ENCODE measurements around the gene AFP. TPM values are rescaled to one million over a fixed set of nuclear protein-coding genes. Genes with fewer than 3 reads are reported as not detected.

Gene AFP
- total RNA-seq, 1 donor from 2014 or later, result not detected

GRCh38 chr4:73418677-73419076, 17.3 kb upstream of the AFP start:
- no peak for DNase-seq (ENCODE audit: extremely low spot score in 2 of 2)
- TF ChIP-seq POLR2A (IDR thresholded peaks at IDR 0.05) (no peak), POLR2AphosphoS5 (IDR thresholded peaks at IDR 0.05; ENCODE audit: insufficient read depth in 1 of 2, low read depth in 1 of 2) (no peak), CTCF (IDR thresholded peaks at IDR 0.05) (no peak)
- Histone ChIP-seq H3K4me3 (no peak overlapping the region), H3K9me3 (no peaks in the 10 kb centered on the region), H3K36me3 (no peaks in the 10 kb centered on the region), H3K27me3 (no peaks in the 10 kb centered on the region), H3K4me1 (no peaks in the 10 kb centered on the region), H3K27ac (no peak overlapping the region)
- intact Hi-C loops (cut with DNase I), result no loop called here

GRCh38 chr4:73419106-73420038, 16.6 kb upstream of the AFP start:
- DNase-seq (ENCODE audit: extremely low spot score in 2 of 2), result no peak
- H3K27ac ChIP-seq, result no peak overlapping the region
- H3K9me3 ChIP-seq, result no peaks in the 10 kb centered on the region
- TF ChIP-seq CTCF (IDR thresholded peaks at IDR 0.05), result no peak
- TF ChIP-seq POLR2A (IDR thresholded peaks at IDR 0.05), result no peak
- no peak for TF ChIP-seq POLR2AphosphoS5 (IDR thresholded peaks at IDR 0.05; ENCODE audit: insufficient read depth in 1 of 2, low read depth in 1 of 2)
- intact Hi-C loops (cut with DNase I), result no loop called here
- no peak overlapping the region for H3K4me3 ChIP-seq
- H3K36me3 ChIP-seq, result no peaks in the 10 kb centered on the region
- no peaks in the 10 kb centered on the region for H3K4me1 ChIP-seq
- no peaks in the 10 kb centered on the region for H3K27me3 ChIP-seq

- TF ChIP-seq POLR2AphosphoS5 (IDR thresholded peaks at IDR 0.05; ENCODE audit: insufficient read depth in 1 of 2, low read depth in 1 of 2), result no peak
- TF ChIP-seq CTCF (IDR thresholded peaks at IDR 0.05), result no peak
- no peak for TF ChIP-seq POLR2A (IDR thresholded peaks at IDR 0.05)
- intact Hi-C loops (cut with DNase I), result no loop called here
- H3K36me3 ChIP-seq, result no peaks in the 10 kb centered on the region
- no peaks in the 10 kb centered on the region for H3K4me1 ChIP-seq
- no peak overlapping the region for H3K4me3 ChIP-seq
- no peak overlapping the region for H3K27ac ChIP-seq
- no peaks in the 10 kb centered on the region for H3K27me3 ChIP-seq
- no peak for DNase-seq (ENCODE audit: extremely low spot score in 2 of 2)
- H3K9me3 ChIP-seq, result no peaks in the 10 kb centered on the region
Measured at GRCh38 chr4:73420615-73421014, 15.4 kb upstream of the AFP start.

GRCh38 chr4:73421708-73422457, 14.1 kb upstream of the AFP start:
- Histone ChIP-seq H3K9me3 (no peaks in the 10 kb centered on the region), H3K4me3 (no peak overlapping the region), H3K27me3 (no peaks in the 10 kb centered on the region), H3K4me1 (no peaks in the 10 kb centered on the region), H3K36me3 (no peaks in the 10 kb centered on the region), H3K27ac (no peak overlapping the region)
- no peak for DNase-seq (ENCODE audit: extremely low spot score in 2 of 2)
- intact Hi-C loops (cut with DNase I), result no loop called here
- TF ChIP-seq CTCF (IDR thresholded peaks at IDR 0.05) (no peak), POLR2AphosphoS5 (IDR thresholded peaks at IDR 0.05; ENCODE audit: insufficient read depth in 1 of 2, low read depth in 1 of 2) (no peak), POLR2A (IDR thresholded peaks at IDR 0.05) (no peak)

- DNase-seq (ENCODE audit: extremely low spot score in 2 of 2), result no peak
- Histone ChIP-seq H3K27me3 (no peaks in the 10 kb centered on the region), H3K36me3 (no peaks in the 10 kb centered on the region), H3K9me3 (no peaks in the 10 kb centered on the region), H3K4me1 (no peaks in the 10 kb centered on the region), H3K4me3 (no peak overlapping the region), H3K27ac (no peak overlapping the region)
- TF ChIP-seq CTCF (IDR thresholded peaks at IDR 0.05) (no peak), POLR2A (IDR thresholded peaks at IDR 0.05) (no peak), POLR2AphosphoS5 (IDR thresholded peaks at IDR 0.05; ENCODE audit: insufficient read depth in 1 of 2, low read depth in 1 of 2) (no peak)
- intact Hi-C loops (cut with DNase I), result no loop called here
Measured at GRCh38 chr4:73422458-73422752, 13.6 kb upstream of the AFP start.
